HG02840 (cell line): ENCODE data around the gene EFR3B.

Source experiments
- ATAC-seq: cut with Tn5 transposase; IDR thresholded peaks from one replicate; pipeline ENCODE4 v1.9.1; 2021; ENCODE audit warnings: mild to moderate bottlenecking, moderate library complexity, moderate number of reproducible peaks; ENCODE audit not compliant: unreplicated experiment, low FRiP score

Gene EFR3B

GRCh38 chr2:25174192-25174861 lies 132.5 kb downstream of the EFR3B start:
- ATAC-seq: no peak

GRCh38 chr2:25176138-25176537 lies 134.3 kb downstream of the EFR3B start:
- no peak for ATAC-seq

DNA sequence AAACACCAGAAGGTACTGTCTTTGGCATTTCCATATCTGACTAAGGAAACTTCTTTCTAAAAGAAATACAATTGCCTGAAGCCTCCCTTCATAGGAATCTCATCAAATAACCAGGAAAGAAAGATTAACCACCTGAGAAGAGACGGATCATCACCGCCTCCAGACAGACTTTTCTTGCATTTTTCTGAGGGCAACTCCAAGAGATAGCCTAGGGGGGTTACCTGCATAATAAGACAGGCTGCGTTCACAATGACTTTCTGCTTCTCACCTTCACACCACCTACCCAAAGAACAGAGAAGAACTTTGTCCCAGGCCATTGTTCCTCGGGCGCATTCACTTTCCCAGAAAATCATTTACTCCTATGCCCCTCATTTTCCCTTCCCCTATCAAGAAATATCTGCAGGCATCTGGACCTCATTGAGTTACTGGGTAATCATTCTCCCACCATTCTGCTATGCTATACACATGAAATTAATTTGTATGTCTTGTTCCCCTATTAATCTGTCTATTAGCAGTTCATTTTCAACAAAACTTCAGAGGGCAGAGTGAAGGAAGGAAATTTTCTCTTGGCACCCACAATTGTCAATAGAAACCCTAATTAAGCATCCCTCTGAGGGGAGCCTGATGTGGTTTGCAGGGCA lies 134.8 kb downstream of the EFR3B start:
- no peak for ATAC-seq

DNA sequence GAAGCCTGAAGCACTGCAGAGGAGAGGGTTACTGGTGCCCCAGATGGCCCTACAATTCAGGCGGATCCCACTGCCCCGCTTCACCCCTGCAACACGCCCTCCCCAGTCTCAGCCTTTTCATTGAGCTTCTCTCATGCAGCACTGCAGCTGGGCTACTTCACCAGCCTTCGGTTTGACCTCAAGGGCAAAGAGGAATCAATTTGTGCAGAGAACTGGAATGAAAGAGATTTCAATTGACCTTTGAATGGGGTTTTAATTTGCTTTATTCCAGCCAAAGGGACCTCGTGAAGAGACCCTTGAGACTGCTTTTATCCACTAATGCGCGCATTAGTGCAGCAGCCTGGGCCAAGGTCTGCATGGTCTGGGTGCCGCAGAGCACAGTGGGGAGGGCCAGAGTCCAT lies 135.3 kb downstream of the EFR3B start:
- no peak for ATAC-seq

DNA sequence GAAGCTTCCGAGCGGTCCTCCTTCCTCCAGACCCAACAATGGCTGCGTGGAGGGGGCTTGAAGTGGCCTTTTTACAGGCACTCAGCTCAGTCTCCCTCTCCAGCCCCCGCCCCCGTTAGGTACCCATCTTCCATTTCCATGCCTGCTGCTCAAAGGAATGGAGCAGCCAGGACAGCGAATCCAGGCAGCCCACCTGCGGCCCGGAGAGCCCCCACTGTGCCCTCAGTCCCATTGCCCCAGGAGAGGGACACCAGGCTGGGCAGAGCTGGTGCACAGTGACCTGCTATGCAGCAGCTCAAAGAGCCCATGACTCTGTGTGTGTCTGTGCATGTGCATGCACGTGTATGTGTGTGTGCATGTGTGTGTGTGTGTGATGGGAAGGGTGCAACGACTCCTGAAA lies 137.1 kb downstream of the EFR3B start:
- no peak for ATAC-seq

- ATAC-seq: no peak
Observed at GRCh38 chr2:25184254-25184653, 142.4 kb downstream of the EFR3B start.

- no peak for ATAC-seq
Observed at GRCh38 chr2:25187729-25188350, 146.0 kb downstream of the EFR3B start.

- ATAC-seq: no peak
Observed at GRCh38 chr2:25188405-25188804, 146.5 kb downstream of the EFR3B start.

DNA sequence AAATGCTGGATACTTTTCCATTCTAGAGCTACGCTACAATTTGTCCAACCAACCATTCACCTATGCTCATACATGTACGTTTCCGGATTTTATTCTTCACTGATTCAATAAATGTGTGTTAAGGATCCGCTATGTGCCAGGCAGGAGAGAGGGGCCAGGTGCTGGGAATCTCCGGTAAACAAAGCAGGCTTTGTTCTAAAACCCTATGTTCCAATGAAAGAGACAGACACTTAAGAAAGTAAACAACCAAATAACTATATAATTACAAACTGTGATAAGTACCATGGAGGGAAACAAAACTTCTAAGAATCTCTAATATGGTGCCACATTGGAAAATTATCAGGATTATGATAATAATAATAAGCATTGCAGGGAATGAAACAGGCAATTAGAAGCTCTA lies 148.7 kb downstream of the EFR3B start:
- no peak for ATAC-seq

DNA sequence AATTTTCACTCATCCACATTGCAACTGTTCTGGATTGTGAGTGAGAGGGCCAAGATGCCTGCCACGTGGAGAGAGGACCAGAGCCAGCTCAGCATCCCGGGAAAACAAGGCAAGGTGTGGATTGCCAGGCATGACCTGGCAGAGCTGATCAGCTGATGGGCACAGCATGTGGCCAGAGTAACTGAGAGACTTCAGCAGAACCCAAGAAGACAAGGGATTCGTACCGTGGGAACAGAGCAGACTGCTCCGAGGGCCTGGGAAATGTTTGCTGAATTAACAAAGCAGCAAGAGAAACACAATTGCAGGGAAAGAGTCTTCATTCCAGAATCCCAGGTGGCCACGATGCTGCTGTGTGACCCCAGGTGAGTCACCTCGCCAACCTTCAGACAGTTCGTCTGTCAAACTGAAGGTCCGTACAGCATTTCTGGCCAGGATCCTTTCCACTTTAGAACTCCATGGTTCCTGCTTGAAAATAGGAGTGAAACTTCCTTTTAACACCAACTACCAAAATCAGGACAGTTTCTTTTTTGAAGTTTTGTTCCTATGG lies 152.8 kb downstream of the EFR3B start:
- no peak for ATAC-seq

DNA sequence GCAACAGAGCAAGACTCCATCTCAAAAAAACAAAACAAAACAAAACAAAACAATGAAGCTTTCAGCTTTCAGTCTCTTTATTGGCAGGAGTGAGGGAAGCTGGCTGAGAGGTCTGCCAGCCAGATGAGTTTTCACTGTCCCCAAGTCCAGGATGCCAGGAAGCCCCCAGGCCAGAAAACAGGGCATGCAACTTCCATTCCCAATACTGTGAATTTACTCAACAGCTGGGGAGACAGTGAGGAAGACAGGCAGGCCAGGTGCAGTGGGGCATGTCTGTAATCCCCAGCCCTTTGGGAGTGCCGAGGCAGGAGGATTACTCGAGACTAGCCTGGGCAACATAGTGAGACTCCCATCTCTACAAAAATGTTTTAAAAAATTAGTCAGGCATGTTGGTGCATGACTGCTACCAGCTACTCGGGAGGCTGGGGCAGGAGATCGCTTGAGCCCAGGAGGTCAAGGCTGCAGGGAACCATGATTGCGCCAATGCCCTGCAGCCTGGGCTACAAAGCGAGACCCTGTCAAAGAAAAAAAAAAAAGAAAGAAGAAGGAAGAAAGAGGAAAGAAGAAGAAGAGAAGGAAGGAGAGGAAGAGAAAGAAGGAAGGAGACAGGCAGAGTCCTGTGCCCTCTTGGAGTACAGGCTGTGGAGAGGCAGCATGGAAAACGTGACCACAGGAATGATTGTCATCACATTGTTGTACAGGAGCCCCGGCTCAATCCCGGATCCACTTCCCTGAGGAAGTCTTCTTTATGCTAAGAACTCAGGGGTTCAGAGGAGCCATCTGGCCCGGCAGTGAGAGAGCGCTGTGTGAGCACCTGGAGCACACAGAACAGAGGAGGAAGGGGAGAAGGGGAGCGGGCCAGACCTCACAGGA lies 155.7 kb downstream of the EFR3B start:
- no peak for ATAC-seq

GRCh38 chr2:25198209-25198525 lies 156.3 kb downstream of the EFR3B start:
- ATAC-seq: no peak

- no peak for ATAC-seq
Observed at GRCh38 chr2:25198576-25198975, 156.7 kb downstream of the EFR3B start.

DNA sequence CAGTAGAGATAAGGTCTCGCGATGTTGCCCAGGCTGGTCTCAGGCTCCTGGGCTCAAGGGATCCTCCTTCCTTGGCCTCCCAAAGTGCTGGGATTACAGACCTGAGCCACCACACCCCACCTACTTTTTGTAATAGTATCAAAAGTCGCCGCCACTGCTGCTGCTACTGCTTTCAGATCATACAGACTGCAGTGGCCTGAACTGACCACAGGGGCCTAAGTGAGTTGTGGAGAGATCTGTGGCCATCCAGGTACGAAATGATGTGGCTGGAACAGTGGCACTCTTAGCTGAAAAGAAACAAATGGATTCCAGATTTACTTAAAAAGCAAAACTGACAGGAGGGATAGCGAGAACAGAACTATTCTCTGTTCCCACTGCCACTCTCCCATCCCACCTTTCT lies 159.4 kb downstream of the EFR3B start:
- no peak for ATAC-seq

- no peak for ATAC-seq
Observed at GRCh38 chr2:25201794-25202193, 159.9 kb downstream of the EFR3B start.

DNA sequence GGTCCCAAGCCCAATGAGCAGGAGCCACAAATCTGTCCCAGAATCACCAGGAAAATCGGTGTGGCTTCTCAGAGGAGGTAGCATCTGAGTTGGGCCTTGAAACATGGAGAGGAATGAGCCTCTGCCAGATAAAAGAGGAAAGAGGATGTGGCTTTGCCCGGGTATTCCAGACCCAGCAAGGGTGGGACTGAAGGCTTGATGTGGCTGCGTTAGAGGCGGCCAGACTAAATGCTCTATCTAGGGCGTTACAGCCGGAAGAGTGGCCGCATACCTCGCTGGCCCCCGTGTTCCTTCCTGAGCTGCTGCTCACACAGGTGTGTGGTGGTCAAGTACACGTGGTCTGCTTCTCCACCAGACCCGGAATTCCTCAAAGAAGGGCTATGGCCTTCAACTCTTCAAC lies 160.4 kb downstream of the EFR3B start:
- ATAC-seq: no peak

- no peak for ATAC-seq
Observed at GRCh38 chr2:25204190-25204838, 162.4 kb downstream of the EFR3B start.

DNA sequence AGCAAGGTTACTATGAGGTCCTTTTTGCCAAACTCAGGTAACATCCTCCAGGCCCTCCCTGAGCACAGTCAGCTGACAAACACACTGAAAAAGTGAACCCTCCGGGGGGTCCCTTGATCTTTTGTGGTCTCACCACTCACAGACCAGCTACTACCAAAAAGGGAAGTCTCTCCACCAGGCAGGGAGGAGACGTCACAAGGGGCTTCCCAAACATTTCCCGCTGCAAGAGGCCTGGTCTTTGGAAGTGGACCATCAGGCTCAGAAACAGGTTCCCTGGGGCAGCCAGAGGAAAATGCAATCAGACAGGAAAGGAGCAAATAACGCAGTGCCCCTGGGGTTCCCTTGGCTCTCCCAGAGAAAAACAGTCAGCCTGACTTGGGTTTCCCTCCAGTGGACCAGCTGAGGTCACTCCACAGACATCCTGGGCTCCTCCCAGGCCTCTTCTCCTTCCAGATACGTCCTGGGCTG lies 165.2 kb downstream of the EFR3B start:
- no peak for ATAC-seq
